Activated gamma-delta T cell (primary cell): ENCODE measurements around the gene GHRL.

ENCODE experiments used
- DNase-seq: peaks from one replicate; lab custom pipeline; 2025; lab: John Stamatoyannopoulos, UW

Gene GHRL

DNA sequence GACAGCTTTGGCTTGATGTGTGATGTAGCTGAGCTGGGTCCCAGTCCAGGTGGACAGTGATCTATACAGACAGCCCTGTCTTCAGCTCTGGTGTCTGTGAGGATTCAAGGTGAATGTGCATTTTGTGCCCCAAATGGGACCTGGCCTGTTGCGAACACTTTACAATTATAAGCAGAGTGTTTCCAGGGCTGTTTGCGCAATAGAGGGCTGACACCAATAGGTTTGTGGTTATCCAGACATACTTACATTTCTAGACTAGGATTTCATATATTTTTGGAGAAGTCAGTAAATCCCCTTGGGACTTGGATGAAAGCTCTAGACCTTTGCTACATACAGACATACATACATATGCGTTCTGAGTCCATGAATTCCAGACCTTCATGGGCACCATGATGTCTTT, 48.7 kb downstream of the GHRL start:
- no peak for DNase-seq

DNA sequence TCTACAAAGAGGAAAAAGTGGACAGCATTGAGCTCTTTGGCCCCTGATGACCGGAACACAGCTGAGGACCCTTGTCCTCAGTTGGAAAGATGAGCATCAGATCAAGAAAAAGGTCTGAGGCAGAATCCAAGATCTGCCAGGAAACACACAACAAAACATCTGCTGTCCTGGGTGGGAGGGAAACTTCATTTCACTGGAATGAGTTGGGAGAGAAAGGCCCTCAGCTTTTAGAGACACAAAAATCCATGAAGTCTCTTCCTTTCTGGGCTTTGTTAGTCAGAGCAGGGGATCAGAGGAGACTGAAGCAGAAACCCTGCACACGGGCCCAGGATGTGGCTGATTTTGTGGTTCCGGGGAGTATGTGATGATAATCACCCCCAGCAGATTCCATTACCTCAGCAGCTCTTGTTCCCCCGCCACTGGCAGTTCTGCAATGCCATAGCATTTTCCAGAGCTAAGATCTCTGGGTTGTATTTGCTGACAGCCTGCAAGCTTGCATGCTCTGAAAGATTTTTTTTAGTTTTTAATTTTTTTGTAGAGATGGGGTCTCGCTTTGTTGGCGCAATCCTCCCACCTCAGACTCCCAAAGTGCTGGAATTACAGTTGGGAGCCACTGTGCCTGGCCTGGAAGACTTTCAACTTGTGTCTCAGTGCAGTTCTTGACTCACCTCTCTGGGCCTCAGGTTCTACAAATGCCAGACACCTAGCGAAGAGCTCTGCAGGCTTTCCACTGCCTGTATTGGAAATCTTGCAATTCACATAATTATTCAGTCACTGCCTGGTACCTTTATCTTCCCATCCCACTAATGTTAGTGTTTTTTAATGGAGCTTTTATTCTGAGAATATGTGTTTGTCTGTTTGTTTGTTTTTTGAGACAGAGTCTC, 50.3 kb downstream of the GHRL start:
- no peak for DNase-seq

DNA sequence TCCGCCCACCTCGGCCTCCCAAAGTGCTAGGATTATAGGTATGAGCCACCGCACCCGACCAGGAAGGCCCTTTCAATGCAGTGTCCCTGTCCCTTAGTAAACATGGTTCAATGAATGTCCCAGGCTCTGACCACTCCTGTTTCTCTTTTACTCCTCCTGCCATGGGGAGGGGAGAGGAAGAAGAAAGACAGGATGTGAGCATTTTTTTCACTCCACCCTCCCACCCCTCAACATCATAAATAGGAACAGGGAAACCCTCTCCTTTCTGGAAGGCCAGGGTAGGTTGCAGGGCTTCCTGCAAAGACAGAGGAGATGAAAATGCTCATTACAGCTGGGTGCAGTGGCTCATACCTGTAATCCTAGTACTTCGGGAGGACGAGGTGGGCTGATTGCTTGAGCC, 51.9 kb downstream of the GHRL start:
- no peak for DNase-seq

DNA sequence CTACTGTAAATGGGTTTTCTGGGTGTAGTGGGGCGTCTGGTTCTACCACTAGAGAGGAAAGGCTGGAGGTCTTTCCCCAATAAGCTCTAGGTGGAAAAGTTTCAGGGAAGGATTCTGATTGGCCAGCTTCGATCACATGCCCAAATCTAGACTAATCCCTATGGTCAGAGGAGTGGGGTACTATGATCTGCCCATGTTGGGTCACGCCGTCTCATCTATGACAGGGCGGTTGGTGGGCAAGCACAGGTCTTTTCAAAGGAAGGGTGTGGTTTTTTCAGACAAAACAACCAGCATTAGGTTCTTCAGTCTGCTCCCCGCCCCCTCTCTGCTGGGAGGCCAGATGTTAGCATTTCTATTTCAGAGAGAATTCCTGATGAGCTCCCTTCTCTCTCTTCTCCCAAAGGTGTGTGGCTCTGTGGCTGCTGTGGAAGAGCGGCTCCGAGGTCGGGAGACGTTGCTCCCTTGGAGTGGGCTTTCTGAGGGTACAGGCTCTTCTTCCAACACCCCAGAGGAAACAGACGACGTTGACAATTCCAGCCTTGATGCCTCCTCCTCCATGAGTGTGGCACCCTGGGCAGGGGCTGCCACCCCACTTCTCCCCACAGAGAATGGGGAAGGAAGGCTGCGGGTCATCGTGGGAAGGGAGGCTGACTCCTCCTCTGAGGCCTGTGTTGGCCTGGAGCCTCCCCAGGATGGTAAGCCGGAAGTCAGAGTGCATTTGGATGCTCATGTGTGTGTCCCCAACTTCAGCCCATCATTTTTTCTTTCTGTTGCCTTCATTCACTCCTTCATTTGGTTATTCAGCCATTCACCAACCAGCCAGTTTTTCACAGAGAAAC, 54.2 kb downstream of the GHRL start:
- no peak for DNase-seq
